Activated T-cell treated with anti-CD3 and anti-CD28 coated beads for 48 hours (primary cell): ENCODE data around the gene OR52K2.
"Not testable (repeated sequence)": the region's sequence is repeated elsewhere in the genome, so short reads cannot be mapped to it uniquely, and the experiment has no call there.

ENCODE experiments used
- DNase-seq: peaks from one replicate; pipeline ENCODE4 v3.0.0-alpha.2; 2020; ENCODE audit warnings: low read depth

Gene OR52K2

DNA sequence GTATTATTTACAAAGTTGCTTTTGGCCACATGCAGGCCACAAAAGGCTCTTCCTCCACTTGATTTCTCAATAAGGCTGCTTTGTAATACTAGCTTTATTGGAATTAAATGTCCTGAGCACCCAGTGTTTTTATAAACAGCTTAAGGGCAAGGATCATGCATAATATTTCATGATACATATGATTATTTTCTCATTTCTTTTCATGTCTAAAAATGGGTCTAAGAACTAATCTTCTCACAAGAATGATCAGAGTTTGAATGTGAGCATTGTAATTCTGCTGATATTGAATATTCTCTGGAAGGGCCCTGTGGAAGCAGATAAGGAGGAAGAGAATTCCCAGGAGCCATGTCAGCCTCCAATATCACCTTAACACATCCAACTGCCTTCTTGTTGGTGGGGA lies at the start of gene OR52K2:
Gene OR52K2, plus strand, starts transcription at position 301 of the 400 bp plus-strand sequence. Its CDS starts 45 bp downstream, at position 346.
- no peak for DNase-seq

DNA sequence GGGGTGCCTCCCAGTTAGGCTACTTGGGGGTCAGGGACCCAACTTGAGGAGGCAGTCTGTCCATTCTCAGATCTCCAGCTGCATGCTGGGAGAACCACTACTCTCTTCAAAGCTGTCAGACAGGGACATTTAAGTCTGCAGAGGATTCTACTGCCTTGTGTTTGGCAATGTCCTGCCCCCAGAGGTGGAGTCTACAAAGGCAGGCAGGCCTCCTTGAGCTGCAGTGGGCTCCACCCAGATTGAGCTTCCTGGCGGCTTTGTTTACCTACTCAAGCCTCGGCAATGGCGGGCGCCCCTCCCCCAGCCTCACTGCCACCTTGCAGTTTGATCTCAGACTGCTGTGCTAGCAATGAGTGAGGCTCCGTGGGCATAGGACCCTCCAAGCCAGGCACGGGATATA lies 42.9 kb upstream of the OR52K2 start:
- DNase-seq: not testable (repeated sequence)

DNA sequence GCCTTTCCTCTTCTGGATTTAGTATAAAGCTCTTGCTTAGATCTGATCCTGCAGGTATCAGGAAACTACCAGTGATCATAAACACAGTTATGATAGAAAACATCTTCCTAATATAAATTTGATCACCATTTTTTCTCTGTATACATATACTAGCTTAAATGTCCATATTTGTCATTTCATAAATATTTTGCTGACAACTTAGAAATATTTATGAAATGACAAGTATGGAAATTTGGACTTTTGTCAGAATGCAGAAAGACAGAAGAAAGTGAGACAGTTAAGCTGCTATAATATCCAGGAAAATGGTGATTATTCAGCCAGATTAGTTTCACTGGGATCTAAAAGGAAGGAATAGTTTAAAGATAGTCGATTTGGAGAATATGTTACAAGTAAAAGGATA lies 32.8 kb upstream of the OR52K2 start:
- DNase-seq: no peak

DNA sequence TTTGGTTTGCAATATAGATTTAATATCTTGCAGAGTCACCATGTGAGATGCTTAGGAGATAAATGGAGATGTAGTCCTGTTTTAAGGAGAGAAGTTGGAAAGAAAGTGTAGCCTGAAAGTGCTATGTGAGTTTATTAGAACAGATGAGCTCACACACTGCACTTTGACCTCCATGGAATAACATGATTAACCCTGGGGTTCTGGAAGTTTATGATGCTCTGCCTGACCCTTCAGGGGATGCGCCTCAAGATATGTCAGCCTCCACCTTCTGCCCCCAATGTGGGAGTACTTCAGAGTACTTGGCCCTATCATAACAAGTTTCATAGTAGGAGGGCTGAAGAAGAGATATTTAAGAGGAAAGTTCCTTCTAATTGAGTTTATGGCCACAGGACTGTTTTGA lies 32.3 kb upstream of the OR52K2 start:
- no peak for DNase-seq

DNA sequence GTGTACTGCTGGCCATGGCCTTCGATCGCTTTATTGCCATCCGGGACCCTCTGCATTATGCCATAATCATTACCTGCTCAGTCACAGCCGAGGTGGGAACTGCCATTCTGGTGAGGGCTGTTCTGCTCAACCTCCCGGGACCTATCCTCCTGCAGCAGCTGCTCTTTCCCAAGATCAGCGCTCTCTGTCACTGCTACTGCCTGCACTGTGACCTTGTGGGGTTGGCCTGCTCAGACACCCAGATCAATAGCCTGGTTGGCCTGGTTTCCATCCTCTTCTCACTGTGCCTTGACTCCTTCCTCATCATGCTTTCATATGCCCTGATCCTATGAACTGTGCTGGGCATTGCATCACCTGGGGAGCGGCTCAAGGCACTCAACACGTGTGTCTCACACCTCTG lies 30.7 kb upstream of the OR52K2 start:
- DNase-seq: no peak

DNA sequence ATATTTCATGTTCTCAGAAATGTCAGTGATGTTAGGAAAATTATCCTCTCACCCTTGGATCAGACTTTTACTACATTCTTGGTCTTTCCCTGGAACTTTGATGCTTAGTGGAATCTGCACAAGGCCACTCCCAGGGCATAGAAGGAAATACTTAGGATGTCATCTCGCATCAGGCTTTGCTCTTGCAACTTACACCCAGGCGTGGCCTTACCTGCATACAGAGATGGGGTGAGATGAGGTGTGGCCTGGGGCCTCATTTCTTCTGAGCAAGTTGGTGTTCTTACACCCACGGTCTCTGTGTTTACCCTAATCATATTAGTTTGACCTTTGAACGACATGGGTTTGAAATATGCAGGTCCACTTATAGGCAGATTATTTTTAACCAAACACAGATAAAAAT lies 19.0 kb upstream of the OR52K2 start:
- no peak for DNase-seq

DNA sequence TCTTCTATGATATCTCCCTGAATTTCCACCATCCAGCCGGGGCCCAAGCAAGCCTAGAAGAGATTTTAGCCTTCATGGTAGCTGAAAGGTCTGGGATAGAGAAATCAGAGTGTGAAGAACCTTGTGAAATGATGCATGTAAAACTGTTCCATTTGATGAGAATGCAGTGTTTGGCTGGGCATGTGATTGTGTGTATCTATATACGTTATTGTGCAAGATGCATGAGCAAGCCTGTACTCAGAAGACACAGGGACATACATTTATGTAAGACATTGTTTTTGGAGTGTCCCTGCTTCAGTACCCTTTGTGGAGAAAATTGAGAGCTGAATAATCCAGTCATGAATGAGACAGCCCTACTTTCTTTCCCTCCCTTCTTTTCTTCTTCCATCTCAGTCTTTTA lies 15.2 kb upstream of the OR52K2 start:
- DNase-seq: no peak

DNA sequence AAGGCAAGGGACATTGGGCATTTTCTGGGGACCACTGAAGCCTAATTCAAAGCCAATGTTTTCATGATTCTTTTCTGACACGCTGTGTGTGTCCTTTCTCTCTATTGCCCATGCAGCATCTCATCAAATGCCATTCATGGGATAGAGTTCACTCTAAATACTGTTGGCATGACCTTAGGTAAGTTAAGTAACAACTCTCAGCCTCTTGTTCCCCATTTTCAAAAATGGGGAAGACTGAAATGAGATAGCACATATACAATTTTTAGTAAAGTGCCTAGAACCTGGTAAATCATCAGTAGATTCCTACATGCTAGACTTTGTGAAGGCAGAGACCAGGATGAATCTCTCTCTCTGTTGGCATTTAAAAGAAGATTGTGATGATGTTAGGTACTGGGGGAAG lies 12.7 kb upstream of the OR52K2 start:
- no peak for DNase-seq

DNA sequence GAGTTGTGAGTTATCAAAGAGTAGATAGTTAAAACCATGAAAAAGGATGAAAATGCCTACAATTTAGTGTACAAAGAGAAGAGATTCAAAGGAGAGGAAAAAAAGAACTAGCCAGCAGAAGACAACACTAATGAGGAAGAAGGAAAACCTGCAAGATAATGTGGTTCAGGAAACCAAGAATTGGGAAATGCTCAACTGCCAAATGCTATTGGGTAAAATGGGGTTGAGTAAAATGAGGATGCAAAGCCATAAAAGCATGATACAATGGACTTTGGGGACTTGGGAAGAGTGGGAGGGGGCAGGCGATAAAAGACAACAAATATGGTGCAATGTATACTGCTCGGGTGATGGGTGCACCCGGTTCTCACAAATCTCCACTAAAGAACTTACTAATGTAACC lies 7.6 kb upstream of the OR52K2 start:
- no peak for DNase-seq

DNA sequence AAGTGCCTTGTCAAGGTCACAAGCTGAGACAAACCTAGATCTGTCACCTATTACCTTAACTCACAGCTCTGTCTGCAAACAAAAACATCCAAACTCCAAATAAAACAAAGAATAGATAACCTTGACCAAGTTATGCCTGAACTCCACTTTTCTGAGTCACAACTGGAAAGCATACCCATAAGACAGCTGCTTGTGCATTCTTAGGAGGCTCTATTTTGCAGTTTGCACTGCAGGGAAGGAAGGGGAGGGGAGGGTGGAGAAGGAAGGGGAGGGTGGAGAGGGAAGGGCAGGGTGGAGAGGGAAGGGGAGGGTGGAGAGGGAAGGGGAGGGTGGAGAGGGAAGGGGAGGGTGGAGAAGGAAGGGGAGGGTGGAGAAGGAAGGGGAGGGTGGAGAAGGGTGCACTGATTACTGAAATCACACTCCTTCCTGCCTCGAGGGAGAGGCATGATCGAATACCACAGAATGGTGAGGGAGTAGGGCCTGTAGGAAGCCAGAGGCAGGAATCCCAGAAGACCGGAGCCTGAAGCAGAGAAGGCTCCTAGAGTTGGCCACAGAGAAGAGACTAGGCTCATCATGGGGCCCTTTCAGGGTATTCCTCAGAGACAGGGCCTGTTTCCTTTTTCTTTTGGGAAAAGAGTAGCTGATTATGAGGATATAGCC lies 5.7 kb upstream of the OR52K2 start:
- no peak for DNase-seq

DNA sequence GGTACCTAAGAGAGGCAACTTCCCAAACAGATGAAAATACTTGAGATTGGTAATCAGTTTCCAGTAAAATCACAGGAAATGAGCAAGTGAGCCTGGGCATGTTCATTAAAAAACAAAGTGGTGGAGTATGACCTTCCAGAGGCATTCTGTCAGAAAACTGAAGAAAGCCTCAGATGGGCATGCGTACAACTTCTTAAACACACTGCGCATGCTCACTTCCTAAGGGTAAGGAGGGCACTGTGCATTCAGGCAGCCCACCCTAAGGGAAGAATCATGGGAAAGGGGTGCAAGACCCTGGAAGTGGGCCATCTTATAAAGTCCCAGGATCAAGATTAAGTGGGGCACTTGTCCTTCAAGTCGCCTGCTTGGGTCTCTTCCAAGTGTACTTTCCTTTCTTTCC lies 4.0 kb downstream of the OR52K2 start:
- DNase-seq: no peak

DNA sequence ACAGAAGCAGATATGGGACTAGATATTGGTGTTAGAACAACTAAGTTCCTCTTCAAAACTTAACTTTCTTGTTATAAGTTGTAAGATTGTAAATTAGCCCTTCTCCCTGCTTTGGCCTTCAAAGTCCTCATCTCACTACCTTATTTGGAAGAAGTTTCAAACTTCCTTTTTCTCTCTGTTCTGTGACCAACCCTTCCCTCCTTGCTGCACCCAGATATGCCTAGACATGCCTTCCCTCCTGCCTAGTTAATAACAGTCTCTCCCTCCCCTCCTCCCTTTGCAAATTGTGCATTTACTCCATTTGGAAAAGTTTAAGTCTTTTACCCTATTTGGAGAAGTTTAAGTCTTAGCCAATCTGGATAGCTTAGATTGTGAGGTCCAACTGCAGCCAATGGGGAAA lies 4.9 kb downstream of the OR52K2 start:
- DNase-seq: no peak

DNA sequence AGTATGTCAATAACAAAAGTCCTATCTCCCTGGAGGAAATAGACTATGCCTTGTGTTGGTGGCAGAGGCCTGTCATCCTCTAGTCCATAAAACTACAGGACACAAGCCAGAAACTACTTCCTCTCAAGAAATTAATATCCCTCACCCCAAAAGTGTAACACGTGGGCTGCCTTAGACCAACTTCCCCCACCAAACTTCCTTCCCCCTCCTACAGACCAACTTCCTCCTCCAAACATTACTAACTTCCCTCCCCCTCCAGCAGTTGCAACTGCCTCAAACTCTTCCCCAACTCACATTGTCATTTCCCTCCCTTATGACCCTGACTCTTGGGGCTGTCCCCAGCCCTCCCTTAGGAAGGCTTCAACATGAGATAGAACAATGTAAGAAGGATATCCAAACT lies 6.3 kb downstream of the OR52K2 start:
- no peak for DNase-seq

DNA sequence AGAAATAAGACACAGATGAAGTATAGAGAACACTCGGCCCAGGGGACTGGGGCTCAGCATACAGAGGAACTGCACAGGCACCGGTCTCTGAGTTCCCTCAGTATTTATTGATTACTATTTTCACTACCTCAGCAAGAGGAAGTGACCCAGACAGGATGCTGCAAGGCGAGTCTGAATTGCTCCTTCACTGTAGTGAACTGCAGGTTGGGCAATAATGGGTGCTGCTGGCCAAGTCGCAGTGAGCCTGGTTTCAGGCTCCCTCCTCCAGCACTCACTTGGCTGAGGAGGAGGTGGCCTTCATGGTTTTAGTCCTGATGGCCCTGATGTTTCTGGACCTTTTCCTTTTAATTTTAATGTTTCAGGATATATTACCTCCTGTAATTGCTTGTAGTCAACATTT lies 10.4 kb downstream of the OR52K2 start:
- DNase-seq: no peak

DNA sequence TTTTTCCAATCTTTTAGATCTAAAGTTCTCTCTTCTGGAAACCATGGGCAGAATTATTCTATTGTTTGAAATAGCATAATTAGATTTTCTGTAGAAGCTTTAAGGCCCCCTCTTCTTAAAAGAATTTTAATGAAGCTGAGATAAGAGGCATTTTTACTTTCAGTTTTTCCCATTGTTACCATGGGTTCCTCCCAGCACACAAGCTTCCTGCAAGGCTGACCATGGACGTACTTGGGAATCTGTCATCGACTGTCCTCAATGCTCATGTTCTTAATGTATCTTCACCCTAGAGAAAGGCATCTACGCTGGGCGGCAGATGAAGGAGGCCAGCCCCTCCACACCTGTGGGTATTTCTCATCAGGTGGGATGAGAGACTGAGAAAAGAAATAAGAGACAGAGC lies 11.1 kb downstream of the OR52K2 start:
- no peak for DNase-seq

DNA sequence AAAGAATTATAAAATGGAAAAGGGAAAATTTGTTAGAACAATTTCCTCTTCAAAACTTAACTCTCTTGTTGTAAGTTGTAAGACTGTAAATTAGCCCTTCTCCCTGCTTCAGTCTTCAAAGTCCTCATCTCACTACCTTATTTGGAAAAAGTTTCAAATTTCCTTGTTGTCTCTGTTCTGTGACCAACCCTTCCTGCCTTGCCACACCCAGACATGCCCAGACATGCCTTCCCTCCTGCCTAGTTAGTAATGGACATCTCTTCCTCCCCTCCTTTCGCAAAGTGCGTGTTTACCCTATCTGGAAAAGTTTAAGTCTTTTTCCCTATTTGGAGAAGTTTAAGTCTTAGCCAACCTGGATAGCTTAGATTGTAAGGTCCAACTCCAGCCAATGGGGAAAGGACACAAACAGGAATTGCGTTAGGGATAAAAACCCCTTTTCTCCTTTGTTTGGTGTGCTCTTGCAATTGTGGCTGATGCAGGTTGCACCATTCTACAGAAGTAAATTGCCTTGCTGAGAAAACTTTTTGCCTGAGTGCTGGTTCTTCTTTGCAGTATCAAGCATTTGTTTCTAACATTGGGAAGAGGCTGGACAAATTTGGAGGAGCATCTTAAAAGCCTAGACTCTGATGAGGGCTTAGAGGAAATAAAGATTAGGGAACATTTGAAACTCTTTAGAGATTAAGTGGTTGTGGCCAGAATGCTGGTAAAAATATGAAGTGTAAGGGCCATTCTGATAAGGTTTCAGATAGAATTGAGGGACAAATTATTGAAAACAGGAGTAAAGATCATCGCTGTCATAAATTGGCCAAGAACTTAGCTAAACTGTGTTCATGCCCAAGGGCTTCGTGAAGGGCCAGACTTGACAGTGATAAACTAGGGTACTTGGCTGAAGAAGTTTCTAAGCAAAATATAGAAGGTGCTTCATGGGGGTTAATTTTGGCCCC lies 15.4 kb downstream of the OR52K2 start:
- no peak for DNase-seq

DNA sequence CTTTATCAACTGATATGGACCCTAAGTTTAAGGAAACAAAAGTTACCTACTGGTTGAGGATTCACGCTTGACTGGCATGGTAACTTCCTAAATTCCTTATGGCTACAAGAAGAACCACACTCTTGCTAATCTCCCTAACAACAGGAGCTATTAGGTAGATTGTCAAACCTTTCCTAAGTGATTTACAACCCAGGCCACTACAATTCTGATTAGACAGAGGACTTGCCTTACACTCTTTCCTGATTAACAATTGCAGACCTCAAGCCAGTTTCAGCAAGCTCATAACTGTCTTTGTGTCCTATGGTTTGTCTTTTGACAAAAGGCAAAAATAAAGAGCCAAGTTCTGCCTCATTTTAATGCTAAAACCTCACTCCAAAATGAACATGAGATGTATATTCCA lies 16.3 kb downstream of the OR52K2 start:
- DNase-seq: no peak

DNA sequence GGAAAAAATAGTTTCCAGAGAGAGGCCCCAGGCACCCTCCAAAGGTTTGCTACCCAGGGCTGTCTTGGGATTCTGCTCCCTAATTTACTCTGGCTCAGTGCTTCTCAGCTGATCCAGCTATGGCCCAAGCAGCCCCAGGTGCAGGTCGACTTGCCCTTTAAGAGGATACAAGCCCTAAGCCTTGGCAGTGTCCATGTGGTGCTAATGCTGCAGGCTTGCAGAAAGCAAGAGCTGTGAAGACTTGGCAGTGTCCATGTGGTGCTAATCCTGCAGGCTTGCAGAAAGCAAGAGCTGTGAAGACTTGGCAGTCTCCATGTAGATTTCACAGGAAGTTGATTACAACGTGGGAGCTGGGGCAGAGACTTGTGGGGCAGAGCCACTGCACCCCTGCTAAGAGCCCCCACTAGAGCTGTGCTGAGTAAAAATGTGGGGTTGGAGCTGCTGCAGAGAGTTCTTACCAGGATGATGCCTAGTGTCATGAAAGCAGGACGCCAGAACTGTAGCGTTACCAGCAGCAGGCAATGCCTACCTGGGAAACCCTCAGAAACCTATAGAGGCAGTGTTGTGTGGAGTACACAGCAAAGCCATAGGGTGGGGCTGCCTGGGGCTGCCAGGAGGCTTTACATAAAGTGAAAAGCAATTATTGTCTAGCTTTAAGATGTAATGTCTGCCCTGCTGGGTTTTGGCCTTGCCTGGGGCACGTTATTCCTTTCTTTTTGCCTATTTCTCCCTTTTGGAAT lies 17.2 kb downstream of the OR52K2 start:
- DNase-seq: no peak

DNA sequence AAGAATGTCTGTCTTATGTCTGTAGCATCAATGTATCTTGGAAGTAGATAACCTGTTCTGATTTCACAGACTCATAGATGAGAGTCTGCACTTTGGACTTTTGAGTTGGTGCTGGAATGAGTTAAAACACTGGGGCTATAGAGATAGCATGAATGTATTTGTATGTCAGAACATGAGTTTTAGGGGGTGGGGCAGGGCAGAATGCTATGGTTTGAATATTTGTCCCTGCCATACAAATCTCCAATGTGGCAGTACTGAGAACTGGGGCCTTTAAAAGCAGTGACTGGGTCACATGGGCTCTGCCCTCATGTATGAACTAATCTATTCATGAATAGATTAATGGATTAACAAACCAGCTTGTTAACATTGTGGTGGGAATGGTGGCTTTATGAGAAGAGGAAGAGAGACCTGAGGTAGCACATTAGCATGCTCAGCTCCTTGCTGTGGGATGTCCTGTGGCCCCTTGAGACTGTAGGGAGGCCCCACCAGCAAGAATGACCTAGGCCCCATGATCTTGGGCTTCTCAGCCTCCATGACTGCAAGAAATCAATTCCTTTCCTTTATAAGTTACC lies 17.9 kb downstream of the OR52K2 start:
- no peak for DNase-seq

DNA sequence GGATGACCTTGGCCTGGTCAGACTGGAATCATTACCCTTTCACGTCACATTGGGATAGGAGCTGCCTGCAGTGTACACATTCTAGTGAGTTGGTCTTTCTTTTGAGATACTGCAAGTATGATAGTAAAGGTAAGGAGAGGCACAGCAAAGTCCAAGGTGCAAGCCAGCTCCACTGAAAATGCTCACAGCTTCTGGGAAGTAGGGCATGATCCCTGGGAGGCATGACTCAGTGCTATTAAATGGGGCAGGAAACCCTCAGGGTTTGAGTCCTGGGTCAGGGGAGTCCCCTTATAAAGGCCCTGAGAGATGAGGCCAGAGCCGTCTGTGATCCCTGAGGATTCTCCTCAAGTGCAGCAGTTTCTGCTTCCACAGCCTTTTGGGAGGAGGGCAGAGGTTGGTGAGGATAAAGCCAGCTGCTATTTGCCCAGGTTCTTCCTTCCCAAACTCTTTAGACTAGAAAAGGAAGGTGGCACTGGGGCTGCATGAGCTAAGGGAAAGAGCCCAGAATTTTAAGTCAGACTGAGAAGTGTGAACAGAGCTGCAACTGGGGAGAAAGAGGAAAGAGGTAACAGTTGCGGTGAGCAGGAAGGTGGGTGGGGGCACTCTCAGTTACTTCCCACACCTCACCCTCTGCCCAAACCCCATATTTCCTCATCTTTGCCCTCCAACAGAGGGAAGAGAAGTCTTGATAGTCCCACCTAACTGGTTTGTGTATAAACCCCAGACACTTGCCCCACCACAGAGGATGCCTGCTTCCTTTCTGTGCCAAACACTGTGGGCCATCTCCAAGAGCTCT lies 18.9 kb downstream of the OR52K2 start:
- DNase-seq: no peak

DNA sequence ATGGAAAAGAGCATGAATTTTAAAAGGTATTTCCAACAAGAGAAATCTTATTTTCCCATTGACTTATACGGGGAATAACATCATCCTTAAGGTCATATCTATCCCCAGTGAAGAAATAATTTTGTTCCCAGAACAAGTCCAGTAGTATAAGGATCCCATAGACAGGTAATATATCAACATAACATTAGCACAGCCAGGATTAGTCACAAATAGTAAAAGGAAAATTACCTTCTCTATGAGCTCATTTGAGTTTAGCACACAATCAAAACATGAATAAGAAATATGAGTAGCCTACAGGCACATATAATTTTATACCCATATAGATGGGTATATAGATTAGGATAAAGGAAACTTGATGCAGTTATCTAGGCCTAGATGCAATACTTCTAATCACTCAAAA lies 30.5 kb downstream of the OR52K2 start:
- no peak for DNase-seq
